Measurements from ENCODE around the gene PRL. TPM values are rescaled to one million over a fixed set of nuclear protein-coding genes. Genes with fewer than 3 reads are reported as not detected.

PRL gene
- total and polyA plus RNA-seq, 2 of the 8 experiments (the other 6 are each of a cell fraction or from before 2014, with no cell fraction given), result not detected

DNA sequence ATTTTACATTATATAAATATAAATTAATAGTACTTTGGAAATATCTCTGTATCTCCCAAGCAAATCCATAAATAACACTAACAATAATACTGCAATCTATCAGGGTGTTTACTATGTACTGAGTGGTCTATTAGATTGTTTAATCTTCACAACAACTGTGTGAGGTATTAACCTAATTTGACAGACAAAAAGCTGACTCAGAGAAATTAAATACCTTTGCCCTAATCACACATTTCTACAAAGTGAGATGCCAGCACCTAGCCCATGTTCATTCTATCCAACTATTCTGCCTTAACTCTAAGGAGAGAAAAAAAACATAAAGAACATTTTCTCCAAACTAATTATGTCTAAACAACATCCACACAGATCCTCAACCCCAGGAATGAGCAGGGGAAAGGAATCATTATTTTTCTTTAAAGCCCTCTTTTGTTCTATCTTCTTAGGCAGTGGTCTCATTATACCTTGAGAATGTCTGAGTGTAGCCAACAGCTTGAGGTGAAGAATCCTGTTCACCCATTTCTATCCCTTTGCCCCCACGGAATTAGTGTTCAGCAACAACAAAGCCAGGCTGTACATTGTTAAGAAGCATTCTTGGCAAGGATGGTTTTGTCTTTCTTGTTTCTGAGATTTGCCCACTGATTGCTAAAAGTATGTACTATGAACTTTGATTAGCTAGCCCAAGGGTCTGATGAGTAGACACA is 42.7 kb downstream of the PRL start:
- Histone ChIP-seq H2BK120ac (replicated peaks; ENCODE audit: low read depth, low read length) (no peak overlapping the region), H3K23me2 (ENCODE audit: low read depth, low read length) (no peaks in the 10 kb centered on the region), H3K4me2 (ENCODE audit: insufficient read depth in 1 of 2, low read depth in 2 of 2, low read length in 2 of 2) (no peak overlapping the region), H2AFZ (ENCODE audit: low read length) (peak overlapping the region; percentile 91), H3K9ac (replicated peaks in 1 of 4; ENCODE audit: extremely low read depth in 1 of 4, low read depth in 3 of 4, low read length in 3 of 4) (no peak overlapping the region), H3K18ac (ENCODE audit: extremely low read depth, low read length) (no peak overlapping the region), H4K91ac (replicated peaks; ENCODE audit: insufficient read length, low read length) (no peak overlapping the region), H2AK5ac (ENCODE audit: low read depth, low read length) (no peak overlapping the region), H3K4me3 (ENCODE audit: extremely low read depth in 1 of 4, insufficient read depth in 2 of 4, low read depth in 3 of 4, low read length in 4 of 4) (no peak overlapping the region), H3K23ac (ENCODE audit: insufficient read length) (no peak overlapping the region), H3K27me3 (replicated peaks in 1 of 4; ENCODE audit: control insufficient read depth in 3 of 4, extremely low read depth in 1 of 4, insufficient read depth in 3 of 4, low read length in 3 of 4) (no peaks in the 10 kb centered on the region), H2BK12ac (ENCODE audit: low read depth, low read length) (no peak overlapping the region), H3K36me3 (ENCODE audit: control insufficient read depth in 2 of 4, insufficient read depth in 4 of 4, low read length in 3 of 4) (no peaks in the 10 kb centered on the region), H3K79me2 (ENCODE audit: control insufficient read depth in 1 of 2, insufficient read depth in 2 of 2, low read length in 2 of 2) (no peaks in the 10 kb centered on the region), H2BK5ac (ENCODE audit: low read depth, low read length) (no peak overlapping the region), H3K14ac (ENCODE audit: insufficient read length) (no peak overlapping the region), H2BK15ac (ENCODE audit: low read length) (no peak overlapping the region), H3K79me1 (ENCODE audit: low read depth, low read length) (no peaks in the 10 kb centered on the region), H4K5ac (ENCODE audit: insufficient read length, low read depth, low read length) (no peak overlapping the region), H3K56ac (replicated peaks; ENCODE audit: insufficient read length, low read depth, low read length) (no peak overlapping the region), H3K27ac (ENCODE audit: low read depth, low read length) (no peak overlapping the region), H4K8ac (ENCODE audit: extremely low read depth, insufficient read depth, low read length) (no peak overlapping the region), H2BK20ac (ENCODE audit: low read length) (no peak overlapping the region), H3K4me1 (replicated peaks in 1 of 4; ENCODE audit: control insufficient read depth in 3 of 4, insufficient read depth in 4 of 4, low read length in 3 of 4) (peaks cover 0 to 10% (median 3%) of the 10 kb centered on the region in 4 experiments; a peak in 4 of 7 replicates), H4K20me1 (replicated peaks in 1 of 2; ENCODE audit: control insufficient read depth in 1 of 2, insufficient read depth in 2 of 2, low read length in 2 of 2) (no peaks in the 10 kb centered on the region), H3K4ac (replicated peaks; ENCODE audit: insufficient read length, low read depth, low read length) (no peak overlapping the region), H3K9me3 (ENCODE audit: insufficient read depth in 2 of 2, low read depth in 1 of 2, low read length in 1 of 2) (peaks cover 0 to 3% of the 10 kb centered on the region in 2 experiments; a peak in 1 of 4 replicates)
- POLR2A ChIA-PET (ENCODE audit: partially characterized antibody), result no interaction called here
- CTCF ChIA-PET (ENCODE audit: partially characterized antibody), result no interaction called here
- FAIRE-seq (no peak), DNase-seq (ENCODE audit: low read depth in 1 of 2, low spot score in 2 of 2) (no peak)
- WGBS, 2 experiments (ENCODE audit: extremely low coverage in 1 of 2, insufficient coverage in 1 of 2, insufficient read length in 1 of 2, insufficient replicate concordance in 2 of 2, low coverage in 1 of 2, low lambda C conversion rate in 2 of 2, missing lambda C conversion rate in 1 of 2), result 82% methylated on average over 1 of the region's 1 CpG; no CpG with 5 or more reads in 1 of the 2 experiments
- TF ChIP-seq TBP (IDR thresholded peaks at IDR 0.05; ENCODE audit: low read depth, low read length) (no peak), SIN3A (conservative IDR thresholded peaks at IDR 0.05 in 1 of 2, IDR thresholded peaks at IDR 0.05 in 1 of 2; ENCODE audit: low read depth in 1 of 2, low read length in 2 of 2) (no peak)
